Measurements from ENCODE around the gene PGGHG. TPM values are rescaled to one million over a fixed set of nuclear protein-coding genes. Genes with fewer than 3 reads are reported as not detected.
"Not testable (repeated sequence)": the region's sequence is repeated elsewhere in the genome, so short reads cannot be mapped to it uniquely, and the experiment has no call there.

Gene PGGHG
- total RNA-seq, 2 donors from 2014 or later, result 10.8 to 15.8 TPM

- peak; percentile 68 to 75 for ATAC-seq
- intact Hi-C loops (cut with DNase I); DNase-seq: not testable (repeated sequence)
These were observed 29.6 kb downstream of the PGGHG start for GRCh38 chr11:318405-319120.

- intact Hi-C loops (cut with DNase I), result not testable (repeated sequence)
- ATAC-seq (peak; percentile 32 to 40), DNase-seq (peak; percentile 52)
These were observed 30.4 kb downstream of the PGGHG start for GRCh38 chr11:319121-319887.

- intact Hi-C loops (cut with DNase I); DNase-seq: not testable (repeated sequence)
- peak; percentile 4 to 17 for ATAC-seq
These were observed 31.0 kb downstream of the PGGHG start for GRCh38 chr11:319888-320273.

DNA sequence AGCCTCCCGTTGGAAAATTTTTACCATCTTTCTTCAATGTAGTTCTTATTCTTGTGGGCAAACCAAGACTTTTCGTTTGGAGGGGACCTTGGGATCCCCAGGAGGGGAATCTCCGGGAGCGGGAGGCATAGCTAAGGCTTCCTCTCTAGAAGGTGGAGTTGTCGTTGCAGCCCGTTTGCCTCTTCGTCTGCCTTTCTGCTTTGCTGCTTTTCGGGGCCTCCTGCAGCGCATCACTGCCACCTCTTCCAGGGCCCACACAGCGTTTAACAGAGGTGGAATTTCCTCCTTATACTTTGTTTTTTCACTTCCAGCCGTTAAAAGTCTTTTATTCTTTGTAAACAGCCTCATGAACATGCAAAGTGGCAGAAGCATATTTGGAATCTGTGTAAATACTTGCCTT lies 35.2 kb downstream of the PGGHG start:
- no peak for DNase-seq
- ATAC-seq, result no peak
- intact Hi-C loops (cut with DNase I), result no loop called here

- intact Hi-C loops (cut with DNase I); ATAC-seq: not testable (repeated sequence)
- peak; percentile 57 for DNase-seq
These were observed 35.9 kb downstream of the PGGHG start for GRCh38 chr11:324593-325517.

- no peak for DNase-seq
- intact Hi-C loops (cut with DNase I), result no loop called here
- no peak for ATAC-seq
These were observed 37.1 kb downstream of the PGGHG start for GRCh38 chr11:325796-326591.

DNA sequence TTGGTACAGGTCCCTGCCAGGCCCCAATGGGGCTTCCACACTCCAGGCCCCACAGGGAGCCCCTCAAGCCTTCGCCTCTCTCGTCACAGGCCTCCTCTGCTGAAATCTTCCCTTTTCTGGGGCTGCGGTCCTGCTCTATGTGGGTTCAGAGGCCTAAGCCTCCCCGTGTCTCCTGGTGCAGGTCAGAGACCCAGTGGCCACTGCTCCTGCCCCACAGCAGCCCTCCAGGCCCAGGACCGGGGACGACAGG lies 37.6 kb downstream of the PGGHG start:
- ATAC-seq (peak; percentile 2 to 5), DNase-seq (no peak)
- intact Hi-C loops (cut with DNase I), result no loop called here

GRCh38 chr11:326842-327580 lies 38.1 kb downstream of the PGGHG start:
- ATAC-seq (peak; percentile 87 to 89), DNase-seq (peak; percentile 92)
- intact Hi-C loops (cut with DNase I), result no loop called here

GRCh38 chr11:327581-327923 lies 38.6 kb downstream of the PGGHG start:
- DNase-seq, result no peak
- intact Hi-C loops (cut with DNase I), result no loop called here
- ATAC-seq, result no peak

- DNase-seq (no peak), ATAC-seq (no peak)
- intact Hi-C loops (cut with DNase I), result no loop called here
These were observed 39.1 kb downstream of the PGGHG start for GRCh38 chr11:328012-328411.

- intact Hi-C loops (cut with DNase I); ATAC-seq; DNase-seq: not testable (repeated sequence)
These were observed 39.7 kb downstream of the PGGHG start for GRCh38 chr11:328516-329100.

DNA sequence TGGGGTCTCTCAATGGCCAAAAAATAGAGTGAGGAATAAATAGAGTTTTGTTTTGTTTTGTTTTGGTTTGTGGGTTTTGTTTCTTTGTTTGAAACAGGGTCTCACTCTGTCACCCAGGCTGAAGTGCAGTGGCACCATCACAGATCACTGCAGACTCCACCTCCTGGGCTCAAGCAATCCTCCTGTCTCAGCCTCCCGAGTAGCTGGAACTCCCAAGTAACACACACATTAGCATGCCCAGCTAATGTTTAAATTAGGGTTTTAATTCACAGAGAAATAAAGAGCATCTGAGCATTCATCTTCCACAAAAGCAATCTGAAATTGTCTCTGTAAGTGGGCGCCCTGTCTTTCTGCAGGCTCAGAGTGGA lies 40.9 kb downstream of the PGGHG start:
- DNase-seq, result no peak
- no peak for ATAC-seq
- intact Hi-C loops (cut with DNase I), result no loop called here

- intact Hi-C loops (cut with DNase I), result no loop called here
- no peak for ATAC-seq
- no peak for DNase-seq
These were observed 41.4 kb downstream of the PGGHG start for GRCh38 chr11:330307-330693.

GRCh38 chr11:330694-331357 lies 41.9 kb downstream of the PGGHG start:
- intact Hi-C loops (cut with DNase I), result no loop called here
- DNase-seq (no peak), ATAC-seq (no peak)

GRCh38 chr11:331358-332060 lies 42.6 kb downstream of the PGGHG start:
- no peak for DNase-seq
- intact Hi-C loops (cut with DNase I), result no loop called here

GRCh38 chr11:332651-333480 lies 43.9 kb downstream of the PGGHG start:
- ATAC-seq, result no peak
- no peak for DNase-seq
- intact Hi-C loops (cut with DNase I), result no loop called here

More at GRCh38 chr11:331358-332060, 42.6 kb downstream of the PGGHG start:
- ATAC-seq, result no peak
